NCI-H2227 (cell line): ENCODE data around the gene TMEM53.

Experiments used
- DNase-seq: peaks from one replicate; lab custom pipeline; 2025; ENCODE audit not compliant: unreplicated experiment; lab: John Stamatoyannopoulos, UW

The TMEM53 gene

GRCh38 chr1:44648529-44649250 is 25.6 kb downstream of the TMEM53 start:
- no peak for DNase-seq

- no peak for DNase-seq
Measured at GRCh38 chr1:44647896-44648295, 26.4 kb downstream of the TMEM53 start.

GRCh38 chr1:44646261-44647110 is 27.8 kb downstream of the TMEM53 start:
- no peak for DNase-seq

GRCh38 chr1:44645476-44646244 is 28.6 kb downstream of the TMEM53 start:
- no peak for DNase-seq

GRCh38 chr1:44644806-44645205 is 29.5 kb downstream of the TMEM53 start:
- no peak for DNase-seq

GRCh38 chr1:44643721-44644334 is 30.5 kb downstream of the TMEM53 start:
- no peak for DNase-seq

GRCh38 chr1:44642925-44643324 is 31.4 kb downstream of the TMEM53 start:
- no peak for DNase-seq

GRCh38 chr1:44642255-44642654 is 32.0 kb downstream of the TMEM53 start:
- DNase-seq, result no peak

GRCh38 chr1:44641126-44642102 is 32.9 kb downstream of the TMEM53 start:
- DNase-seq, result no peak

- no peak for DNase-seq
Measured at GRCh38 chr1:44640200-44640853, 34.0 kb downstream of the TMEM53 start.

GRCh38 chr1:44637702-44638411 is 36.4 kb downstream of the TMEM53 start:
- DNase-seq, result peak; percentile 62

GRCh38 chr1:44636688-44637598 is 37.3 kb downstream of the TMEM53 start:
- no peak for DNase-seq

- no peak for DNase-seq
Measured at GRCh38 chr1:44636083-44636687, 38.1 kb downstream of the TMEM53 start.

- no peak for DNase-seq
Measured at GRCh38 chr1:44635439-44635838, 38.8 kb downstream of the TMEM53 start.

- no peak for DNase-seq
Measured at GRCh38 chr1:44634606-44635189, 39.6 kb downstream of the TMEM53 start.

GRCh38 chr1:44632598-44632997 is 41.7 kb downstream of the TMEM53 start:
- peak; percentile 41 for DNase-seq
